Left ventricle myocardium inferior (tissue), 1 donor: Measurements from ENCODE around the gene SUCLG1. TPM values are rescaled to one million over a fixed set of nuclear protein-coding genes. Genes with fewer than 3 reads are reported as not detected.

Experiments used
- DNase-seq: peaks from one replicate; pipeline ENCODE4 v3.0.0-alpha.2; 2020
- H3K27ac ChIP-seq: fragments of 200-600 bp; replicated peaks from 2 replicates; pipeline ENCODE4 v1.8.0; 2021
- H3K27me3 ChIP-seq: fragments of 200-600 bp; 2 replicates; pipeline ENCODE4 v1.8.0; 2021; ENCODE audit warnings: low read depth
- H3K36me3 ChIP-seq: fragments of 200-600 bp; 2 replicates; pipeline ENCODE4 v1.8.0; 2021
- H3K4me1 ChIP-seq: fragments of 200-600 bp; 2 replicates; pipeline ENCODE4 v1.8.0; 2021
- H3K4me3 ChIP-seq: fragments of 200-600 bp; 2 replicates; pipeline ENCODE4 v1.8.0; 2021; ENCODE audit warnings: mild to moderate bottlenecking, moderate library complexity
- H3K9me3 ChIP-seq: fragments of 200-600 bp; replicated peaks from 2 replicates; pipeline ENCODE4 v1.8.0; 2021
- CTCF ChIP-seq: fragments of 200-600 bp; IDR thresholded peaks from 2 replicates; pipeline ENCODE4 v1.8.0; 2021; ENCODE audit warnings: antibody characterized with exemption, mild to moderate bottlenecking, borderline replicate concordance
- intact Hi-C: fragments of 100-400 bp; cut with micrococcal nuclease; formaldehyde crosslinking; loops from one replicate; pipeline ENCODE4 v1.11.0; 2022
- total RNA-seq: library from RNA; stranded (reverse); fragmentation: NEBNext Ultra II Directional; extraction: Animal tissue kit (Norgen Biotek cat#: 25700); gene quantifications from one replicate; pipeline ENCODE4 v1.2.1, GENCODE V29; 2021
- donor health status: DM: no; HTN: yes; CAD: no; lungs with severe emphysema.

SUCLG1 gene
- total RNA-seq, 1 donor from 2014 or later: 292 TPM

- no peak for TF ChIP-seq CTCF
Observed at GRCh38 chr2:84394628-84395027, 64.5 kb downstream of the SUCLG1 start.

GRCh38 chr2:84393829-84394228, 65.3 kb downstream of the SUCLG1 start:
- Histone ChIP-seq H3K4me1 (no peaks in the 10 kb centered on the region), H3K36me3 (no peaks in the 10 kb centered on the region), H3K27me3 (peaks cover 11% of the 10 kb centered on the region), H3K27ac (no peak overlapping the region), H3K4me3 (no peak overlapping the region), H3K9me3 (no peaks in the 10 kb centered on the region)
- TF ChIP-seq CTCF: no peak
- no peak for DNase-seq
- intact Hi-C loops: no loop called here

More at GRCh38 chr2:84394628-84395027, 64.5 kb downstream of the SUCLG1 start:
- no peak for DNase-seq
- Histone ChIP-seq H3K36me3 (no peaks in the 10 kb centered on the region), H3K27ac (no peak overlapping the region), H3K27me3 (peaks cover 4% of the 10 kb centered on the region), H3K9me3 (no peaks in the 10 kb centered on the region), H3K4me3 (no peak overlapping the region), H3K4me1 (no peaks in the 10 kb centered on the region)
- intact Hi-C loops: no loop called here

GRCh38 chr2:84389794-84390193, 69.3 kb downstream of the SUCLG1 start:
- TF ChIP-seq CTCF: no peak
- no peak overlapping the region for H3K27ac ChIP-seq
- no peak overlapping the region for H3K4me3 ChIP-seq
- no peaks in the 10 kb centered on the region for H3K36me3 ChIP-seq
- DNase-seq: no peak
- intact Hi-C loops: no loop called here
- no peaks in the 10 kb centered on the region for H3K4me1 ChIP-seq
- peaks cover 25% of the 10 kb centered on the region for H3K27me3 ChIP-seq
- no peaks in the 10 kb centered on the region for H3K9me3 ChIP-seq

- peaks cover 25% of the 10 kb centered on the region for H3K27me3 ChIP-seq
- DNase-seq: no peak
- no peak for TF ChIP-seq CTCF
- H3K27ac ChIP-seq: no peak overlapping the region
- H3K4me3 ChIP-seq: no peak overlapping the region
- no peaks in the 10 kb centered on the region for H3K4me1 ChIP-seq
- peaks cover 4% of the 10 kb centered on the region for H3K9me3 ChIP-seq
- no peaks in the 10 kb centered on the region for H3K36me3 ChIP-seq
- intact Hi-C loops: no loop called here
Observed at GRCh38 chr2:84388921-84389490, 70.1 kb downstream of the SUCLG1 start.

GRCh38 chr2:84388133-84388532, 70.9 kb downstream of the SUCLG1 start:
- intact Hi-C loops: no loop called here
- TF ChIP-seq CTCF: no peak
- H3K27ac ChIP-seq: no peak overlapping the region
- no peak for DNase-seq
- H3K36me3 ChIP-seq: no peaks in the 10 kb centered on the region
- H3K4me3 ChIP-seq: no peak overlapping the region
- peaks cover 25% of the 10 kb centered on the region for H3K27me3 ChIP-seq
- peaks cover 6% of the 10 kb centered on the region for H3K9me3 ChIP-seq
- H3K4me1 ChIP-seq: no peaks in the 10 kb centered on the region
